HepG2 (cell line): ENCODE results near the gene MTA1. TPM values are rescaled to one million over a fixed set of nuclear protein-coding genes. Genes with fewer than 3 reads are reported as not detected.

Source experiments
- ATAC-seq: fragments of 200-7000 bp; cut with Tn5 transposase; 3 replicates; pipeline ENCODE4 v1.9.1; 2020; ENCODE audit warnings: mild to moderate bottlenecking, moderate library complexity
- BruUV-seq: library from RNA; stranded (reverse); fragments of 400-500 nt; replicated peaks from 2 replicates; lab custom pipeline; 2021; lab: Mats Ljungman, UMichigan
- CTCF ChIA-PET: fragments of 300-600 bp; formaldehyde crosslinking; extraction: SDS; loops from one replicate; lab custom pipeline; 2021; ENCODE audit warnings: low total read pairs, inconsistent platforms, low intra/inter-chr PET ratio; lab: Yijun Ruan, JAX
- POLR2A ChIA-PET: fragments of 350-600 bp; sonication (Branson Sonifier 250); formaldehyde crosslinking; loops from one replicate; lab custom pipeline; 2020; ENCODE audit warnings: antibody characterized with exemption, inconsistent platforms; lab: Yijun Ruan, JAX
- DNase-seq: peaks from one replicate; pipeline ENCODE4 v3.0.0-alpha.2; 2015; ENCODE audit warnings: low spot score
- FAIRE-seq: peaks from 3 replicates; lab custom pipeline; 2011; peaks lifted over from hg19 to GRCh38; lab: Jason Lieb, UNC
- H2AFZ ChIP-seq: one replicate; pipeline ENCODE4 v1.6.1; 2011; ENCODE audit warnings: low read length, inconsistent platforms
- H3K27ac ChIP-seq: fragments of 300-600 bp; 3 replicates; pipeline ENCODE4 v1.8.0; 2011; ENCODE audit warnings: mixed run types, mild to moderate bottlenecking, mixed read lengths, low read length, inconsistent platforms; ENCODE audit not compliant: insufficient read depth; ENCODE audit errors: extremely low read length
- H3K27me3 ChIP-seq, 2 experiments: fragments of 200-600 bp in 1 of 2; 2 replicates in 1 of 2; 3 replicates in 1 of 2; pipeline versions ENCODE4 v1.6.0 to v1.8.0; 2011; ENCODE audit warnings: low read length in 2 of 2, mild to moderate bottlenecking in 2 of 2, moderate library complexity in 2 of 2, inconsistent platforms in 1 of 2; ENCODE audit not compliant: insufficient read depth in 2 of 2, control insufficient read depth in 1 of 2
- H3K36me3 ChIP-seq, 2 experiments: fragments of 200-600 bp in 1 of 2; replicated peaks in 1 of 2; 2 replicates in 1 of 2; 3 replicates in 1 of 2; pipeline versions ENCODE4 v1.5.1 to v1.8.0; 2011; ENCODE audit warnings: low read length in 2 of 2, inconsistent platforms in 1 of 2; ENCODE audit not compliant: insufficient read depth in 2 of 2, control insufficient read depth in 1 of 2
- H3K4me1 ChIP-seq: 2 replicates; pipeline ENCODE4 v1.5.1; 2012; ENCODE audit warnings: low read length, inconsistent platforms; ENCODE audit not compliant: insufficient read depth
- H3K4me2 ChIP-seq: 2 replicates; pipeline ENCODE4 v1.6.0; 2011; ENCODE audit warnings: low read depth, low read length, inconsistent platforms
- H3K4me3 ChIP-seq, 3 experiments: fragments of 200-600 bp in 1 of 3; sonication (generic), shearing (Covaris generic) in 1 of 3; replicated peaks in 1 of 3; 2 replicates each; pipeline ENCODE4 v1.5.1; 2011 to 2016; ENCODE audit warnings: low read length in 3 of 3, inconsistent platforms in 2 of 3, low read depth in 2 of 3, mild to moderate bottlenecking in 2 of 3, control low read depth in 1 of 3, mixed read lengths in 1 of 3; ENCODE audit not compliant: insufficient read depth in 1 of 3
- H3K79me2 ChIP-seq: one replicate; pipeline ENCODE4 v1.6.1; 2011; ENCODE audit warnings: low read length, inconsistent platforms; ENCODE audit not compliant: insufficient read depth
- H3K9ac ChIP-seq: 2 replicates; pipeline ENCODE4 v1.6.0; 2011; ENCODE audit warnings: mild to moderate bottlenecking, low read depth, low read length, inconsistent platforms; ENCODE audit not compliant: insufficient read depth
- H3K9me3 ChIP-seq: 2 replicates; pipeline ENCODE4 v1.5.1; 2012; ENCODE audit warnings: mild to moderate bottlenecking, low read length
- H4K20me1 ChIP-seq: 2 replicates; pipeline ENCODE4 v1.6.0; 2011; ENCODE audit warnings: inconsistent platforms, mild to moderate bottlenecking, low read length, moderate library complexity; ENCODE audit not compliant: insufficient read depth
- AGO2 ChIP-seq: fragments of 200-400 bp; formaldehyde crosslinking; optimal IDR thresholded peaks from 2 replicates; pipeline ENCODE3; 2017; ENCODE audit warnings: mild to moderate bottlenecking, low read depth, low read length, moderate library complexity
- POGK ChIP-seq: sonication (generic); formaldehyde crosslinking; conservative IDR thresholded peaks from 2 replicates; pipeline ENCODE4 v1.8.0; 2022; ENCODE audit warnings: mild to moderate bottlenecking, moderate library complexity, missing genetic modification reagents
- ZHX2 ChIP-seq, 2 experiments: sonication (generic) in 1 of 2; formaldehyde crosslinking in 1 of 2; IDR thresholded peaks; 2 replicates each; pipeline versions ENCODE4 v1.6.1 to v1.9.0; 2014 to 2022; ENCODE audit warnings: antibody characterized with exemption in 1 of 2, borderline replicate concordance in 1 of 2, inconsistent platforms in 1 of 2, low read depth in 1 of 2, missing genetic modification reagents in 1 of 2
- ZNF605 ChIP-seq: sonication (generic); formaldehyde crosslinking; IDR thresholded peaks from 2 replicates; pipeline ENCODE4 v1.8.0; 2022; ENCODE audit warnings: mild to moderate bottlenecking, missing genetic modification reagents
- WGBS: methylation state at CpG from one replicate; pipeline ENCODE4 v1.1.6; 2017; ENCODE audit warnings: low lambda C conversion rate; 5-methylcytosine and 5-hydroxymethylcytosine counted together
- in situ Hi-C: cut with HindIII; loops from 2 replicates; pipeline ENCODE4 v1.10.0; 2017; ENCODE audit warnings: low pct_unique_long_range_greater_than_20kb; ENCODE audit not compliant: extremely low pct_ligation_motif_present
- intact Hi-C: fragments of 100-400 bp; cut with micrococcal nuclease; formaldehyde crosslinking; loops from one replicate; pipeline ENCODE4 v1.10.0; 2022; ENCODE audit not compliant: unreplicated experiment
- polyA plus RNA-seq, 8 experiments: library from polyadenylated mRNA; depleted of rRNA in 3 of 8; stranded (reverse) in 7 of 8; unstranded in 1 of 8; fragments of >200 nt; fragmentation: Illumina TruSeq in 4 of 8; extraction: Trizol in 4 of 8; gene quantifications; 2 replicates each; pipeline versions ENCODE4 v1.2.1 to v1.2.3, GENCODE V29; 2011 to 2016; ENCODE audit warnings: low read depth in 4 of 8, missing spikeins in 1 of 8, mixed read lengths in 1 of 8; ENCODE audit not compliant: insufficient read depth in 1 of 8
- total RNA-seq, 5 experiments: library from RNA; depleted of rRNA; stranded (reverse); fragments of >200 nt; fragmentation: Illumina TruSeq; extraction: Trizol; gene quantifications; 2 replicates each; pipeline ENCODE4 v1.2.3, GENCODE V29; 2016; ENCODE audit warnings: low read depth in 1 of 5

Gene MTA1
- total and polyA plus RNA-seq, 2 of the 13 experiments (the other 11 are each of a cell fraction or from before 2014, with no cell fraction given): 35.2 to 85.8 TPM

- FAIRE-seq: no peak
- POLR2A ChIA-PET: no interaction called here
These were observed 28.3 kb downstream of the MTA1 start for GRCh38 chr14:105447651-105448640.

More at GRCh38 chr14:105447651-105448640, 28.3 kb downstream of the MTA1 start:
- H3K79me2 ChIP-seq: no peaks in the 10 kb centered on the region
- BruUV-seq: no TSS peak
- DNase-seq: no peak
- in situ Hi-C loops: no loop called here
- H3K9ac ChIP-seq: no peak overlapping the region
- H2AFZ ChIP-seq: no peak overlapping the region
- WGBS: 91% methylated on average over 8 of the region's 31 CpGs
- CTCF ChIA-PET: interaction anchor here (0.7 to 1.6 kb wide), 3 partner anchors 38 to 80 kb away, joined by 3 to 13 read pairs (median 3); partner anchors contain the start of genes CRIP1 and TEDC1
- TF ChIP-seq AGO2 (peak; percentile 67), ZNF605 (CRISPR knock-in tag) (0 out of 2 replicates have a peak, but pooled peaks have one; percentile 24), ZHX2 (IDR thresholded peaks at IDR 0.05; ENCODE audit: low read depth) (no peak), ZHX2 (CRISPR knock-in tag; IDR thresholded peaks at IDR 0.05; ENCODE audit: borderline replicate concordance) (no peak), POGK (CRISPR knock-in tag) (no peak)
- TF ChIP-seq, all 625 proteins: peak for 2
- ATAC-seq: peak; percentile 9
- Histone ChIP-seq H4K20me1 (no peaks in the 10 kb centered on the region), H3K27ac (no peak overlapping the region), H3K4me2 (no peak overlapping the region), H3K4me3 (no peak overlapping the region), H3K4me1 (peaks cover 14% of the 10 kb centered on the region), H3K36me3 (peaks cover 14 to 34% of the 10 kb centered on the region in 2 experiments; a peak in 4 of 5 replicates), H3K9me3 (no peaks in the 10 kb centered on the region), H3K27me3 (no peaks in the 10 kb centered on the region)
- intact Hi-C loops: no loop called here
